MM.1S (cell line): ENCODE results near the gene STAMBP.
A peak's percentile ranks its signal among the peaks of the same experiment; 100 is the strongest.
"Not testable (repeated sequence)": the region's sequence is repeated elsewhere in the genome, so short reads cannot be mapped to it uniquely, and the experiment has no call there.

Source experiments
- DNase-seq: peaks from one replicate; pipeline ENCODE4 v3.0.0-alpha.2; 2015
- H2AFZ ChIP-seq: fragments of 300-600 bp; sonication (generic); 2 replicates; pipeline ENCODE4 v1.6.0; 2016; ENCODE audit warnings: antibody characterized with exemption, low read length
- H3F3A ChIP-seq: fragments of 300-600 bp; sonication (generic); 2 replicates; pipeline ENCODE4 v1.6.1; 2016; ENCODE audit warnings: mild to moderate bottlenecking, antibody characterized with exemption, low read length, moderate library complexity, mixed read lengths; ENCODE audit not compliant: insufficient read depth
- H3K27ac ChIP-seq: fragments of 300-600 bp; sonication (generic); 2 replicates; pipeline ENCODE4 v1.5.1; 2016; ENCODE audit warnings: mild to moderate bottlenecking, low read length
- H3K27me3 ChIP-seq: fragments of 300-600 bp; sonication (generic); replicated peaks from 2 replicates; pipeline ENCODE4 v1.6.0; 2016; ENCODE audit warnings: low read length; ENCODE audit not compliant: insufficient read depth
- H3K36me3 ChIP-seq: fragments of 300-600 bp; sonication (generic); replicated peaks from 2 replicates; pipeline ENCODE4 v1.6.1; 2016; ENCODE audit warnings: mild to moderate bottlenecking, low read length, mixed read lengths; ENCODE audit not compliant: insufficient read depth
- H3K4me1 ChIP-seq: fragments of 300-600 bp; sonication (generic); 2 replicates; pipeline ENCODE4 v1.6.1; 2016; ENCODE audit warnings: low read length, mixed read lengths
- H3K4me2 ChIP-seq: fragments of 300-600 bp; sonication (generic); 2 replicates; pipeline ENCODE4 v1.6.0; 2016; ENCODE audit warnings: low read depth, low read length
- H3K4me3 ChIP-seq: fragments of 300-600 bp; sonication (generic); 2 replicates; pipeline ENCODE4 v1.5.1; 2016; ENCODE audit warnings: low read length, mixed read lengths
- H3K79me2 ChIP-seq: fragments of 300-600 bp; sonication (generic); 2 replicates; pipeline ENCODE4 v1.6.1; 2016; ENCODE audit warnings: mixed run types, low read length, mixed read lengths
- H3K9ac ChIP-seq: fragments of 300-600 bp; sonication (generic); 2 replicates; pipeline ENCODE4 v1.6.1; 2016; ENCODE audit warnings: low read length, mixed read lengths
- H3K9me2 ChIP-seq: fragments of 300-600 bp; sonication (generic); replicated peaks from 2 replicates; pipeline ENCODE4 v1.6.1; 2016; ENCODE audit warnings: mild to moderate bottlenecking, low read length, mixed read lengths; ENCODE audit not compliant: insufficient read depth
- H3K9me3 ChIP-seq: fragments of 300-600 bp; sonication (generic); replicated peaks from 2 replicates; pipeline ENCODE4 v1.6.1; 2016; ENCODE audit warnings: mild to moderate bottlenecking, low read length, mixed read lengths; ENCODE audit not compliant: insufficient read depth
- H4K20me1 ChIP-seq: fragments of 300-600 bp; sonication (generic); 2 replicates; pipeline ENCODE4 v1.6.1; 2016; ENCODE audit warnings: mild to moderate bottlenecking, low read length, moderate library complexity, mixed read lengths; ENCODE audit not compliant: insufficient read depth
- EZH2 ChIP-seq: fragments of 300-600 bp; sonication (generic); optimal IDR thresholded peaks from 2 replicates; pipeline ENCODE3; 2017; ENCODE audit warnings: low read depth, mild to moderate bottlenecking, antibody characterized with exemption, low read length, mixed read lengths
- EZH2phosphoT487 ChIP-seq: fragments of 300-600 bp; sonication (generic); IDR thresholded peaks from 2 replicates; pipeline ENCODE4 v1.6.1; 2018; ENCODE audit warnings: antibody characterized with exemption, low read length
- TF ChIP-seq, protein P1 (sequence below): fragments of 300-600 bp; sonication (generic); IDR thresholded peaks from 2 replicates; pipeline ENCODE4 v1.5.1; 2016; ENCODE audit warnings: antibody characterized with exemption, low read length, mixed read lengths

Gene STAMBP

DNA sequence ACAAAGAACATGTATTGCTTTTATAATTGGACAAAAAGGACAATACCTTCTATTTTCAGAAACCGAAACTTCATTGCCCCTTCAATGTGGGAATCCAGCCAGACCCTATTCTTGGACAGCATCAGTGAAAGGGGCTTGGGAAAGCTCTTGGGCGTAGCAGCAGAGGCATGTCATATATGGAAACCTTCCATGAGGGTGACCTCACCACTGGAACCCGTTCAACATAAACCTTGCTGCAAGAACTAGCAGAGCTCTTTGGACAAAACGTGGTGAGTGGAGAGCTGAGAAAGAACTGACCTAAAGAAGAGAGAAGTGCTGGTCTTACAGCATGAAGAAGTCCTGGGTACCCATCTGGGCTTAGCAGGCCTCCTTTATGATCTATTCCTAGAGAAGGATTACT, 41.3 kb downstream of the STAMBP start:
- Histone ChIP-seq H4K20me1 (no peaks in the 10 kb centered on the region), H3K27ac (no peak overlapping the region), H3K9me3 (no peaks in the 10 kb centered on the region), H3K79me2 (no peaks in the 10 kb centered on the region), H3K4me1 (no peaks in the 10 kb centered on the region), H3K4me2 (no peak overlapping the region), H3F3A (no peaks in the 10 kb centered on the region), H3K36me3 (no peaks in the 10 kb centered on the region), H3K9me2 (no peaks in the 10 kb centered on the region), H3K9ac (no peak overlapping the region), H3K27me3 (no peaks in the 10 kb centered on the region), H3K4me3 (no peak overlapping the region), H2AFZ (no peak overlapping the region)
- no peak for TF ChIP-seq EZH2phosphoT487
- TF ChIP-seq, protein P1, sequence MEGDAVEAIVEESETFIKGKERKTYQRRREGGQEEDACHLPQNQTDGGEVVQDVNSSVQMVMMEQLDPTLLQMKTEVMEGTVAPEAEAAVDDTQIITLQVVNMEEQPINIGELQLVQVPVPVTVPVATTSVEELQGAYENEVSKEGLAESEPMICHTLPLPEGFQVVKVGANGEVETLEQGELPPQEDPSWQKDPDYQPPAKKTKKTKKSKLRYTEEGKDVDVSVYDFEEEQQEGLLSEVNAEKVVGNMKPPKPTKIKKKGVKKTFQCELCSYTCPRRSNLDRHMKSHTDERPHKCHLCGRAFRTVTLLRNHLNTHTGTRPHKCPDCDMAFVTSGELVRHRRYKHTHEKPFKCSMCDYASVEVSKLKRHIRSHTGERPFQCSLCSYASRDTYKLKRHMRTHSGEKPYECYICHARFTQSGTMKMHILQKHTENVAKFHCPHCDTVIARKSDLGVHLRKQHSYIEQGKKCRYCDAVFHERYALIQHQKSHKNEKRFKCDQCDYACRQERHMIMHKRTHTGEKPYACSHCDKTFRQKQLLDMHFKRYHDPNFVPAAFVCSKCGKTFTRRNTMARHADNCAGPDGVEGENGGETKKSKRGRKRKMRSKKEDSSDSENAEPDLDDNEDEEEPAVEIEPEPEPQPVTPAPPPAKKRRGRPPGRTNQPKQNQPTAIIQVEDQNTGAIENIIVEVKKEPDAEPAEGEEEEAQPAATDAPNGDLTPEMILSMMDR = no peak
- TF ChIP-seq EZH2 = no peak
- no peak for DNase-seq

GRCh38 chr2:73877071-73877802, 48.5 kb downstream of the STAMBP start:
- no peak for TF ChIP-seq EZH2
- no peaks in the 10 kb centered on the region for H3K9me3 ChIP-seq
- peak overlapping the region; percentile 30; the same call in 1 of the 2 replicates for H3K4me2 ChIP-seq
- no peak for DNase-seq
- no peaks in the 10 kb centered on the region for H3K9me2 ChIP-seq
- no peaks in the 10 kb centered on the region for H4K20me1 ChIP-seq
- no peaks in the 10 kb centered on the region for H3K4me1 ChIP-seq
- peak overlapping the region; percentile 43 for H2AFZ ChIP-seq
- no peak overlapping the region for H3K4me3 ChIP-seq
- no peaks in the 10 kb centered on the region for H3K36me3 ChIP-seq
- H3K27me3 ChIP-seq = no peaks in the 10 kb centered on the region
- H3K79me2 ChIP-seq = no peaks in the 10 kb centered on the region
- H3K27ac ChIP-seq = no peak overlapping the region
- no peaks in the 10 kb centered on the region for H3F3A ChIP-seq
- no peak overlapping the region for H3K9ac ChIP-seq

DNA sequence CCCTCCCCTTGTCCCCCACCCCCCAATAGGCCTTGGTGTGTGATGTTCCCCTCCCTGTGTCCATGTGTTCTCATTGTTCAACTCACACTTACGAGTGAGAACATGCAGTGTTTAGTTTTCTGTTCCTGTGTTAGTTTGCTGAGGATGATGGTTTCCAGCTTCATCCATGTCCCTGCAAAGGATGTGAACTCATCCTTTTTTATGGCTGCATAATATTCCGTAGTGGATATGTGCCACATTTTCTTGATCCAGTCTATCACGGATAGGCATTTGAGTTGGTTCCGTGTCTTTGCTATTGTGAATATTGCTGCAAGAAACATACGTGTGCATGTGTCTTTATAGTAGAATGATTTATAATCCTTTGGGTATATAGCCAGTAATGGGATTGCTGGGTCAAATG, 49.2 kb downstream of the STAMBP start:
- H3K79me2 ChIP-seq, H3K27me3 ChIP-seq, H2AFZ ChIP-seq, DNase-seq, H3K4me2 ChIP-seq, H4K20me1 ChIP-seq, H3K36me3 ChIP-seq, H3K9me2 ChIP-seq, H3K27ac ChIP-seq, H3K9me3 ChIP-seq, H3F3A ChIP-seq, H3K4me3 ChIP-seq, H3K4me1 ChIP-seq, H3K9ac ChIP-seq: not testable (repeated sequence)

DNA sequence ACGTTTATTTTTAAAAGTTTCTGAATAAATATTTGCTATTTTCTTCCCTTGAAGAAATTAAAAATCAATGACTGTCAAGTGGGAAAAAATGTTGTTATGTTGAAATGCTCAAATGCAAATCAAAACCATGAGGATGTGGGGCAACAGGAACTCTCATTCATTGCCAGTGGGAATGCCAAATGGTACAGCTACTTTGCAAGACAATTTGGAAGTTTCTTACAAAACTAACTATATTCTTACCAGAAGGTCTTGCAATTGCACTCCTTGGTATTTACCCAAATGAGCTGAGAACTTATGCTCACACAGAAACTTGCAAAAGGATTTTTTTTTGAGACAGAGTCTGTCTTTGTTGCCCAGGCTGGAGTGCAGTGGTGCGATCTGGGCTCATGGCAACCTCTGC, 56.6 kb downstream of the STAMBP start:
- Histone ChIP-seq H3F3A (no peaks in the 10 kb centered on the region), H3K27ac (no peak overlapping the region), H3K79me2 (no peaks in the 10 kb centered on the region), H3K4me3 (no peak overlapping the region), H3K36me3 (no peaks in the 10 kb centered on the region), H3K4me1 (no peaks in the 10 kb centered on the region), H4K20me1 (no peaks in the 10 kb centered on the region), H3K4me2 (no peak overlapping the region), H3K27me3 (no peaks in the 10 kb centered on the region), H3K9ac (no peak overlapping the region), H3K9me3 (no peaks in the 10 kb centered on the region), H2AFZ (no peak overlapping the region), H3K9me2 (no peaks in the 10 kb centered on the region)
- DNase-seq = no peak
- TF ChIP-seq EZH2 (no peak), EZH2phosphoT487 (no peak)
- TF ChIP-seq, protein P1 = no peak
